ENCODE measurements around the gene TXNL4A.

The TXNL4A gene

DNA sequence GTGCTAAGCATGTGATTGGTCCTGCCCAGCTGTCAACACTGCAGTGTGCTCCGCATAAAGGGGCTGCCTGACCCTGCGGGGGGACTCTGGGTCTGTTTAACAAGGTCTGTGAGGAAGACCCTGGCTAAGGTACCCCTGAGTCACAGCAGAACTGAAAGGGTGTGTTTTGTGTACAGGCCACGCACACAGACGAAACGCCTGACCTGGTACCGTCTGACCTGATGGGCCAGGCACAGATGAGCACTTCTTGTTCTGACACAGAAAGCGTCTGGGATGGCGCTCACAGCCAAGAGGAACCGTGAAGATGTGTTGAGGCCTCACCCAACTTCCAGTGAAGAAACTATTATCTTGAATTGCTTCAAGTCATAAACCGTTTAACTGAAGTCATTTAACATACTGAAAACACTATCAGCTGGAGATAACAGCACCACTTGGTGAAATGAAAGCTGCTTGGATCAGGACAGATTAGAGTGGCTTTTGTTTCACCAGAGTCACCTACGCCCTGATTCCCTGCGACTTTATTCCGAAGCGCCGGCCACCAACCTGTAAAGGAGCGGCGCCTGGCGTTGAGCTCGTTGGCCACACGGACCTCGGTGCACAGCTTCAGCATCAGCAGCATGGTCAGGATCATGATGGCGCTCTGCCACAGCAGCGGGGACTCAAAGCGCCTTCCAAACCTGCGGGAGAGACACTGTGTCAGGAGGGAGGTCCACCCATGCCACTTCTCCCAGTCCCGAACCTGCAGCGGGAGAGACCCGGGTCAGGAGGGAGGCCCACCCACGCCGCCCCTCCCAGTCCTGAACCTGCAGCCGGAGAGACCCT, 45.4 kb downstream of the TXNL4A start (continued):
- TF ChIP-seq BACH2 (CRISPR knock-in tag; IDR thresholded peaks at IDR 0.05; ENCODE audit: borderline replicate concordance) (no peak), ZFP3 (CRISPR knock-in tag; IDR thresholded peaks at IDR 0.05) (no peak), CSDC2 (CRISPR knock-in tag; IDR thresholded peaks at IDR 0.05) (no peak), GLIS3 (CRISPR knock-in tag; IDR thresholded peaks at IDR 0.05) (no peak), RARB (CRISPR knock-in tag; IDR thresholded peaks at IDR 0.05) (no peak)
- TF ChIP-seq, protein P1, sequence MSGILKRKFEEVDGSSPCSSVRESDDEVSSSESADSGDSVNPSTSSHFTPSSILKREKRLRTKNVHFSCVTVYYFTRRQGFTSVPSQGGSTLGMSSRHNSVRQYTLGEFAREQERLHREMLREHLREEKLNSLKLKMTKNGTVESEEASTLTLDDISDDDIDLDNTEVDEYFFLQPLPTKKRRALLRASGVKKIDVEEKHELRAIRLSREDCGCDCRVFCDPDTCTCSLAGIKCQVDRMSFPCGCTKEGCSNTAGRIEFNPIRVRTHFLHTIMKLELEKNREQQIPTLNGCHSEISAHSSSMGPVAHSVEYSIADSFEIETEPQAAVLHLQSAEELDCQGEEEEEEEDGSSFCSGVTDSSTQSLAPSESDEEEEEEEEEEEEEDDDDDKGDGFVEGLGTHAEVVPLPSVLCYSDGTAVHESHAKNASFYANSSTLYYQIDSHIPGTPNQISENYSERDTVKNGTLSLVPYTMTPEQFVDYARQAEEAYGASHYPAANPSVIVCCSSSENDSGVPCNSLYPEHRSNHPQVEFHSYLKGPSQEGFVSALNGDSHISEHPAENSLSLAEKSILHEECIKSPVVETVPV (CRISPR knock-in tag; IDR thresholded peaks at IDR 0.05), result no peak
- TF ChIP-seq, protein P2, sequence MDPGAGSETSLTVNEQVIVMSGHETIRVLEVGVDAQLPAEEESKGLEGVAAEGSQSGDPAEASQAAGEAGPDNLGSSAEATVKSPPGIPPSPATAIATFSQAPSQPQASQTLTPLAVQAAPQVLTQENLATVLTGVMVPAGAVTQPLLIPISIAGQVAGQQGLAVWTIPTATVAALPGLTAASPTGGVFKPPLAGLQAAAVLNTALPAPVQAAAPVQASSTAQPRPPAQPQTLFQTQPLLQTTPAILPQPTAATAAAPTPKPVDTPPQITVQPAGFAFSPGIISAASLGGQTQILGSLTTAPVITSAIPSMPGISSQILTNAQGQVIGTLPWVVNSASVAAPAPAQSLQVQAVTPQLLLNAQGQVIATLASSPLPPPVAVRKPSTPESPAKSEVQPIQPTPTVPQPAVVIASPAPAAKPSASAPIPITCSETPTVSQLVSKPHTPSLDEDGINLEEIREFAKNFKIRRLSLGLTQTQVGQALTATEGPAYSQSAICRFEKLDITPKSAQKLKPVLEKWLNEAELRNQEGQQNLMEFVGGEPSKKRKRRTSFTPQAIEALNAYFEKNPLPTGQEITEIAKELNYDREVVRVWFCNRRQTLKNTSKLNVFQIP (CRISPR knock-in tag; IDR thresholded peaks at IDR 0.05; ENCODE audit: borderline replicate concordance, low read depth), result no peak
- TF ChIP-seq, protein P3, sequence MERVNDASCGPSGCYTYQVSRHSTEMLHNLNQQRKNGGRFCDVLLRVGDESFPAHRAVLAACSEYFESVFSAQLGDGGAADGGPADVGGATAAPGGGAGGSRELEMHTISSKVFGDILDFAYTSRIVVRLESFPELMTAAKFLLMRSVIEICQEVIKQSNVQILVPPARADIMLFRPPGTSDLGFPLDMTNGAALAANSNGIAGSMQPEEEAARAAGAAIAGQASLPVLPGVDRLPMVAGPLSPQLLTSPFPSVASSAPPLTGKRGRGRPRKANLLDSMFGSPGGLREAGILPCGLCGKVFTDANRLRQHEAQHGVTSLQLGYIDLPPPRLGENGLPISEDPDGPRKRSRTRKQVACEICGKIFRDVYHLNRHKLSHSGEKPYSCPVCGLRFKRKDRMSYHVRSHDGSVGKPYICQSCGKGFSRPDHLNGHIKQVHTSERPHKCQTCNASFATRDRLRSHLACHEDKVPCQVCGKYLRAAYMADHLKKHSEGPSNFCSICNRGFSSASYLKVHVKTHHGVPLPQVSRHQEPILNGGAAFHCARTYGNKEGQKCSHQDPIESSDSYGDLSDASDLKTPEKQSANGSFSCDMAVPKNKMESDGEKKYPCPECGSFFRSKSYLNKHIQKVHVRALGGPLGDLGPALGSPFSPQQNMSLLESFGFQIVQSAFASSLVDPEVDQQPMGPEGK (CRISPR knock-in tag; IDR thresholded peaks at IDR 0.05; ENCODE audit: borderline replicate concordance), result no peak

DNA sequence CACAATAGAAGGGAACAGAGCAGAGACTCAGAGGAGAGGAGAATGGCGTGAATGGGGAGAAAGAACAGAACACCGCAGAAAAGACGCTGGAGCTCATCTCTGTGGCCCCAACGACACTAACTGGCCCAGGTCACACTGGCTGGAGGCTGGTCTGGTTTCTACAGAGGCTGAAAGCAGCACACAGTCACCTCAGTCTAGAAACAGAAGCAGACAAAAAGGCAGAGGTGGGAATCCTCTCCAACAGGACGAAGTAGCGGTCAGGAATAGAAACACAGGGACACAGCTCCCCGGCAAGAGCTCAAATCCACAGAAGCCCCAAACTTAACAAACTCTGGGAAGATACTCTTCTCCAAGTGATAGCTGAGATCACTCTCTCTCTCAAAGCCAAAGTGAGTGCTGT, 46.2 kb downstream of the TXNL4A start:
- TF ChIP-seq SNAI2 (CRISPR knock-in tag; IDR thresholded peaks at IDR 0.05), result no peak
- no peak for TF ChIP-seq ARNTL (CRISPR knock-in tag; IDR thresholded peaks at IDR 0.05; ENCODE audit: borderline replicate concordance, low read depth)
- no peak for TF ChIP-seq ZNF565 (CRISPR knock-in tag; conservative IDR thresholded peaks at IDR 0.05; ENCODE audit: low read depth)
- no peak for TF ChIP-seq ESRRG (CRISPR knock-in tag; IDR thresholded peaks at IDR 0.05)
- no peak for TF ChIP-seq RARB (CRISPR knock-in tag; IDR thresholded peaks at IDR 0.05)
- TF ChIP-seq GLIS3 (CRISPR knock-in tag; IDR thresholded peaks at IDR 0.05), result no peak
- TF ChIP-seq TCF4 (CRISPR knock-in tag; IDR thresholded peaks at IDR 0.05; ENCODE audit: borderline replicate concordance), result no peak
- TF ChIP-seq, protein P4, sequence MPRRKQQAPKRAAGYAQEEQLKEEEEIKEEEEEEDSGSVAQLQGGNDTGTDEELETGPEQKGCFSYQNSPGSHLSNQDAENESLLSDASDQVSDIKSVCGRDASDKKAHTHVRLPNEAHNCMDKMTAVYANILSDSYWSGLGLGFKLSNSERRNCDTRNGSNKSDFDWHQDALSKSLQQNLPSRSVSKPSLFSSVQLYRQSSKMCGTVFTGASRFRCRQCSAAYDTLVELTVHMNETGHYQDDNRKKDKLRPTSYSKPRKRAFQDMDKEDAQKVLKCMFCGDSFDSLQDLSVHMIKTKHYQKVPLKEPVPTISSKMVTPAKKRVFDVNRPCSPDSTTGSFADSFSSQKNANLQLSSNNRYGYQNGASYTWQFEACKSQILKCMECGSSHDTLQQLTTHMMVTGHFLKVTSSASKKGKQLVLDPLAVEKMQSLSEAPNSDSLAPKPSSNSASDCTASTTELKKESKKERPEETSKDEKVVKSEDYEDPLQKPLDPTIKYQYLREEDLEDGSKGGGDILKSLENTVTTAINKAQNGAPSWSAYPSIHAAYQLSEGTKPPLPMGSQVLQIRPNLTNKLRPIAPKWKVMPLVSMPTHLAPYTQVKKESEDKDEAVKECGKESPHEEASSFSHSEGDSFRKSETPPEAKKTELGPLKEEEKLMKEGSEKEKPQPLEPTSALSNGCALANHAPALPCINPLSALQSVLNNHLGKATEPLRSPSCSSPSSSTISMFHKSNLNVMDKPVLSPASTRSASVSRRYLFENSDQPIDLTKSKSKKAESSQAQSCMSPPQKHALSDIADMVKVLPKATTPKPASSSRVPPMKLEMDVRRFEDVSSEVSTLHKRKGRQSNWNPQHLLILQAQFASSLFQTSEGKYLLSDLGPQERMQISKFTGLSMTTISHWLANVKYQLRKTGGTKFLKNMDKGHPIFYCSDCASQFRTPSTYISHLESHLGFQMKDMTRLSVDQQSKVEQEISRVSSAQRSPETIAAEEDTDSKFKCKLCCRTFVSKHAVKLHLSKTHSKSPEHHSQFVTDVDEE (CRISPR knock-in tag; IDR thresholded peaks at IDR 0.05), result no peak
- TF ChIP-seq CSDC2 (CRISPR knock-in tag; IDR thresholded peaks at IDR 0.05), result no peak
- ATAC-seq, result no peak

DNA sequence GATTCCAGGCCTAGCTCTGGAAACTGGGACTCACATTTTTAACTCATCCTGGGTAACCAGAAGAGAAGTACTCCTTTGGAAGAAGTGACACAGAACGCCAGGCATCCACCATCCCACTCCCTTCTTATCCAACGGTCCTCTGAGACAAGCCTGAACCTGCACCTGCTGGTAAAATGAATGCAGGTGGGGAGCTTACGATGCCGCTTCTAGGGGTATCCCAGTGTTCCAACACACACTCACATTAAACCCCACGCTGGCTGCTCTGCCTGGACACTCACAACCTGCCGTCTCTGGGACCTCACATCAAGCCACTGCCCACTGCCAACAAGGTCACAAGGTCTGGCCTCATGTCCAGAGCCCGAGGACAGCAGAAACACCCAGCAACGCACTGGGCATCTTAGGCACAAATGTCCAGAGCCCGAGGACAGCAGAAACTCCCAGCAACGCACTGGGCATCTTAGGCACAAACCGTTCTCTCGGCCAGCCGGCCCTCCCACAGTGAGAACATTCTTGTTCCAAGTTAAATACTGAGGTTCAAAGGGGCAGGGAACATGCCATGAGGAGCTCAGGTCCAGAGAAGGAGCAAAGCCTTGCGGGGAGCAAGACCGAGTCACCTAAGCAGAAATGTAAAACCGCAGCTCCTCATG, 46.8 kb downstream of the TXNL4A start:
- no peak for TF ChIP-seq BACH2 (CRISPR knock-in tag; IDR thresholded peaks at IDR 0.05; ENCODE audit: borderline replicate concordance)
- no peak for TF ChIP-seq ARNTL (CRISPR knock-in tag; IDR thresholded peaks at IDR 0.05; ENCODE audit: borderline replicate concordance, low read depth)
- no peak for TF ChIP-seq TCF4 (CRISPR knock-in tag; IDR thresholded peaks at IDR 0.05; ENCODE audit: borderline replicate concordance)
- TF ChIP-seq ESRRG (CRISPR knock-in tag; IDR thresholded peaks at IDR 0.05), result no peak
- TF ChIP-seq, protein P1 (CRISPR knock-in tag; IDR thresholded peaks at IDR 0.05), result no peak
- TF ChIP-seq PPARA (CRISPR knock-in tag; IDR thresholded peaks at IDR 0.05; ENCODE audit: borderline replicate concordance), result no peak
- TF ChIP-seq GLIS3 (CRISPR knock-in tag; IDR thresholded peaks at IDR 0.05), result no peak
- TF ChIP-seq OSR1 (CRISPR knock-in tag; IDR thresholded peaks at IDR 0.05), result no peak
- TF ChIP-seq ZNF70 (CRISPR knock-in tag; IDR thresholded peaks at IDR 0.05), result no peak
- no peak for TF ChIP-seq ZNF565 (CRISPR knock-in tag; conservative IDR thresholded peaks at IDR 0.05; ENCODE audit: low read depth)
- TF ChIP-seq, protein P4 (CRISPR knock-in tag; IDR thresholded peaks at IDR 0.05), result no peak
- TF ChIP-seq CSDC2 (CRISPR knock-in tag; IDR thresholded peaks at IDR 0.05), result no peak
- TF ChIP-seq TOX (CRISPR knock-in tag; IDR thresholded peaks at IDR 0.05; ENCODE audit: borderline replicate concordance), result no peak
- no peak for TF ChIP-seq ZNF8 (CRISPR knock-in tag; IDR thresholded peaks at IDR 0.05)
- no peak for TF ChIP-seq ZFP3 (CRISPR knock-in tag; IDR thresholded peaks at IDR 0.05)
- no peak for TF ChIP-seq SNAI2 (CRISPR knock-in tag; IDR thresholded peaks at IDR 0.05)
- TF ChIP-seq ZC3H10 (CRISPR knock-in tag; IDR thresholded peaks at IDR 0.05), result no peak
- TF ChIP-seq, protein P3 (CRISPR knock-in tag; IDR thresholded peaks at IDR 0.05; ENCODE audit: borderline replicate concordance), result no peak
- no peak for ATAC-seq
